ENCODE results near the gene CC2D1A. TPM values are rescaled to one million over a fixed set of nuclear protein-coding genes. Genes with fewer than 3 reads are reported as not detected.

The CC2D1A gene
- total and polyA plus RNA-seq, 2 experiments from 2014 or later = 23.1 to 39.7 TPM

DNA sequence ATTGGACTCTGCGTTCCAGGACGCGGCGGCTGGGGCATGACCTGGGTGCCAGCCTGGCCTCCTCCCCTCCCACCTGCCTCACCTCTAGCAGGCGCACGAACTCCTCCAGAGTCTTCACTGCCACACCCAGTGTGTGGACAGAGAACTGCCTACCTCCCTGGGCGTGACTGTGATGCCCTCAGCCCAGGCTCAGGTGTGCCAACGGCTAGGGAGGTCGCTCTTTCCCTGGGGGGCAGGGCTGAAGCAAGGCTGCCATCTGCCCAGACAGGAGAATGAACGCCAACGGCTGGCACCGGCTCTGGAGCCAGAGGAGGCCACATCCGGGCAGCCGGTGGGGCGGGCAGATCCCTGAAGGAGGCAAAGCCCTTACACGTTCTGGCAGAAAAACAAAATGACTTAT is 17.7 kb upstream of the CC2D1A start:
- H3K27ac Mint-ChIP-seq = no peak overlapping the region
- no peak overlapping the region for H2AFZ ChIP-seq

GRCh38 chr19:13890136-13890535 is 15.9 kb upstream of the CC2D1A start:
- Mint-ChIP-seq H3K4me3 (no peak overlapping the region), H3K27ac (no peak overlapping the region), H3K27me3 (ENCODE audit: insufficient read depth, low read depth, poor library complexity) (no peaks in the 10 kb centered on the region), H3K9me3 (no peaks in the 10 kb centered on the region), H3K4me1 (no peaks in the 10 kb centered on the region), H3K36me3 (ENCODE audit: low read depth) (no peaks in the 10 kb centered on the region)
- Histone ChIP-seq H3K4me2 (no peak overlapping the region), H4K20me1 (replicated peaks; ENCODE audit: insufficient read depth) (no peaks in the 10 kb centered on the region), H2AFZ (no peak overlapping the region), H3K27ac (ENCODE audit: low read depth) (no peak overlapping the region), H3K27me3 (ENCODE audit: insufficient read depth) (no peaks in the 10 kb centered on the region), H3K4me3 (no peak overlapping the region), H3K36me3 (ENCODE audit: insufficient read depth) (no peaks in the 10 kb centered on the region), H3K4me1 (ENCODE audit: insufficient read depth) (no peaks in the 10 kb centered on the region), H3K79me2 (replicated peaks; ENCODE audit: insufficient read depth) (no peaks in the 10 kb centered on the region), H3F3A (replicated peaks; ENCODE audit: low read depth) (no peaks in the 10 kb centered on the region), H3K9me2 (ENCODE audit: insufficient read depth) (no peaks in the 10 kb centered on the region)
- no peak for TF ChIP-seq EZH2phosphoT487 (IDR thresholded peaks at IDR 0.05; ENCODE audit: unreplicated experiment)
- TF ChIP-seq NANOG (IDR thresholded peaks at IDR 0.05; ENCODE audit: borderline replicate concordance) = no peak
- TF ChIP-seq, protein P1, sequence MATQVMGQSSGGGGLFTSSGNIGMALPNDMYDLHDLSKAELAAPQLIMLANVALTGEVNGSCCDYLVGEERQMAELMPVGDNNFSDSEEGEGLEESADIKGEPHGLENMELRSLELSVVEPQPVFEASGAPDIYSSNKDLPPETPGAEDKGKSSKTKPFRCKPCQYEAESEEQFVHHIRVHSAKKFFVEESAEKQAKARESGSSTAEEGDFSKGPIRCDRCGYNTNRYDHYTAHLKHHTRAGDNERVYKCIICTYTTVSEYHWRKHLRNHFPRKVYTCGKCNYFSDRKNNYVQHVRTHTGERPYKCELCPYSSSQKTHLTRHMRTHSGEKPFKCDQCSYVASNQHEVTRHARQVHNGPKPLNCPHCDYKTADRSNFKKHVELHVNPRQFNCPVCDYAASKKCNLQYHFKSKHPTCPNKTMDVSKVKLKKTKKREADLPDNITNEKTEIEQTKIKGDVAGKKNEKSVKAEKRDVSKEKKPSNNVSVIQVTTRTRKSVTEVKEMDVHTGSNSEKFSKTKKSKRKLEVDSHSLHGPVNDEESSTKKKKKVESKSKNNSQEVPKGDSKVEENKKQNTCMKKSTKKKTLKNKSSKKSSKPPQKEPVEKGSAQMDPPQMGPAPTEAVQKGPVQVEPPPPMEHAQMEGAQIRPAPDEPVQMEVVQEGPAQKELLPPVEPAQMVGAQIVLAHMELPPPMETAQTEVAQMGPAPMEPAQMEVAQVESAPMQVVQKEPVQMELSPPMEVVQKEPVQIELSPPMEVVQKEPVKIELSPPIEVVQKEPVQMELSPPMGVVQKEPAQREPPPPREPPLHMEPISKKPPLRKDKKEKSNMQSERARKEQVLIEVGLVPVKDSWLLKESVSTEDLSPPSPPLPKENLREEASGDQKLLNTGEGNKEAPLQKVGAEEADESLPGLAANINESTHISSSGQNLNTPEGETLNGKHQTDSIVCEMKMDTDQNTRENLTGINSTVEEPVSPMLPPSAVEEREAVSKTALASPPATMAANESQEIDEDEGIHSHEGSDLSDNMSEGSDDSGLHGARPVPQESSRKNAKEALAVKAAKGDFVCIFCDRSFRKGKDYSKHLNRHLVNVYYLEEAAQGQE (IDR thresholded peaks at IDR 0.05; ENCODE audit: unreplicated experiment) = no peak
- no peak for TF ChIP-seq JUNB (IDR thresholded peaks at IDR 0.05; ENCODE audit: unreplicated experiment)
- TF ChIP-seq ZNF331 (CRISPR knock-in tag; IDR thresholded peaks at IDR 0.05; ENCODE audit: low read depth) = no peak
- no peak for TF ChIP-seq STAT1 (IDR thresholded peaks at IDR 0.05; ENCODE audit: unreplicated experiment)
- no peak for TF ChIP-seq EZH2 (IDR thresholded peaks at IDR 0.05; ENCODE audit: low read depth, unreplicated experiment)
- TF ChIP-seq CREB1 (CRISPR knock-in tag; IDR thresholded peaks at IDR 0.05; ENCODE audit: low read depth) = no peak
- TF ChIP-seq ZNF114 (CRISPR knock-in tag; IDR thresholded peaks at IDR 0.05) = no peak
- TF ChIP-seq ZNF462 (CRISPR knock-in tag; IDR thresholded peaks at IDR 0.05) = no peak
- no peak for TF ChIP-seq ETS1 (IDR thresholded peaks at IDR 0.05)
- ATAC-seq (no peak), DNase-seq (ENCODE audit: low spot score) (no peak)

More for the DNA sequence above, 17.7 kb upstream of the CC2D1A start:
- ATAC-seq (no peak), DNase-seq (ENCODE audit: low spot score) (no peak)
- Mint-ChIP-seq H3K9me3 (no peaks in the 10 kb centered on the region), H3K4me3 (no peak overlapping the region), H3K4me1 (peaks cover 6% of the 10 kb centered on the region), H3K27me3 (ENCODE audit: insufficient read depth, low read depth, poor library complexity) (peaks cover 2% of the 10 kb centered on the region), H3K36me3 (ENCODE audit: low read depth) (no peaks in the 10 kb centered on the region)
- Histone ChIP-seq H3K79me2 (replicated peaks; ENCODE audit: insufficient read depth) (no peaks in the 10 kb centered on the region), H3F3A (replicated peaks; ENCODE audit: low read depth) (no peaks in the 10 kb centered on the region), H3K4me1 (ENCODE audit: insufficient read depth) (no peaks in the 10 kb centered on the region), H3K27ac (ENCODE audit: low read depth) (no peak overlapping the region), H3K27me3 (ENCODE audit: insufficient read depth) (no peaks in the 10 kb centered on the region), H4K20me1 (replicated peaks; ENCODE audit: insufficient read depth) (no peaks in the 10 kb centered on the region), H3K4me3 (no peak overlapping the region), H3K4me2 (no peak overlapping the region), H3K36me3 (ENCODE audit: insufficient read depth) (no peaks in the 10 kb centered on the region), H3K9me2 (ENCODE audit: insufficient read depth) (no peaks in the 10 kb centered on the region)
- TF ChIP-seq STAT1 (IDR thresholded peaks at IDR 0.05; ENCODE audit: unreplicated experiment) (no peak), EZH2phosphoT487 (IDR thresholded peaks at IDR 0.05; ENCODE audit: unreplicated experiment) (no peak), ZNF114 (CRISPR knock-in tag; IDR thresholded peaks at IDR 0.05) (no peak), EZH2 (IDR thresholded peaks at IDR 0.05; ENCODE audit: low read depth, unreplicated experiment) (no peak), NANOG (IDR thresholded peaks at IDR 0.05; ENCODE audit: borderline replicate concordance) (no peak)
